AG04449 (cell line): Measurements from ENCODE around the gene C19orf18.
"Not testable (repeated sequence)": the region's sequence is repeated elsewhere in the genome, so short reads cannot be mapped to it uniquely, and the experiment has no call there.

ENCODE experiments used
- CTCF ChIA-PET: fragments of 350-600 bp; formaldehyde crosslinking; extraction: SDS; loops from one replicate; lab custom pipeline; 2021; ENCODE audit warnings: antibody characterized with exemption; lab: Yijun Ruan, JAX
- POLR2A ChIA-PET: fragments of 400-600, 350-600 bp; formaldehyde crosslinking; extraction: SDS; loops from one replicate; lab custom pipeline; 2020; ENCODE audit warnings: antibody characterized with exemption, inconsistent platforms; lab: Yijun Ruan, JAX
- DNase-seq: peaks from one replicate; pipeline ENCODE4 v3.0.0-alpha.2; 2010; ENCODE audit warnings: low read depth, low spot score
- H3K4me3 ChIP-seq: 2 replicates; pipeline ENCODE4 v1.5.1; 2011; ENCODE audit warnings: low read depth, mild to moderate bottlenecking, control low read depth, low read length
- CTCF ChIP-seq: IDR thresholded peaks from one replicate; pipeline ENCODE4 v1.5.1; 2011; ENCODE audit warnings: mild to moderate bottlenecking, moderate library complexity, low read length, control low read depth, inconsistent platforms; ENCODE audit not compliant: insufficient read depth; ENCODE audit errors: missing control alignments

Gene C19orf18

GRCh38 chr19:58009666-58010301 lies 35.5 kb upstream of the C19orf18 start:
- POLR2A ChIA-PET: no interaction called here
- CTCF ChIA-PET: no interaction called here
- DNase-seq: no peak
- peak overlapping the region; percentile 54 for H3K4me3 ChIP-seq
- no peak for TF ChIP-seq CTCF

DNA sequence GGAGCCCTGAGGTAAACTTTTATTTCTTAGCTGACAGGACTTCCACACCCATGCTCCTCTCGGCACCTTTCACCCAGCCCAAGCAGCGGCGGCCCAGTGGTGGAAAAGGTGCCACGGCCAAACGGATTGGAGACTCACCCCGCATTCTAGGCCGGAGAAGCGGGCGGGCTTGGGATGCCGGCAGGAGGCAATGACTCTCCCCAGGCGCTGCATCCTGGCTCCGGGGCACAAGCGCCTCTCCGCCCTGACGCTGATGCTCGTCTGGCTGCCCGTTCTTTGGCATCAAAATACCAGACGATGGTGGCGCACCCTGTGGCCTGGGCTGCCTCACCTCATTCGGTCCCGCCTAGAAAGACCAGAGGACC lies 34.9 kb upstream of the C19orf18 start:
- POLR2A ChIA-PET: no interaction called here
- CTCF ChIA-PET: no interaction called here
- TF ChIP-seq CTCF: no peak
- no peak for DNase-seq
- peak overlapping the region; percentile 54 for H3K4me3 ChIP-seq

- DNase-seq, CTCF ChIA-PET: not testable (repeated sequence)
These were observed 34.5 kb upstream of the C19orf18 start for GRCh38 chr19:58008877-58009276.

DNA sequence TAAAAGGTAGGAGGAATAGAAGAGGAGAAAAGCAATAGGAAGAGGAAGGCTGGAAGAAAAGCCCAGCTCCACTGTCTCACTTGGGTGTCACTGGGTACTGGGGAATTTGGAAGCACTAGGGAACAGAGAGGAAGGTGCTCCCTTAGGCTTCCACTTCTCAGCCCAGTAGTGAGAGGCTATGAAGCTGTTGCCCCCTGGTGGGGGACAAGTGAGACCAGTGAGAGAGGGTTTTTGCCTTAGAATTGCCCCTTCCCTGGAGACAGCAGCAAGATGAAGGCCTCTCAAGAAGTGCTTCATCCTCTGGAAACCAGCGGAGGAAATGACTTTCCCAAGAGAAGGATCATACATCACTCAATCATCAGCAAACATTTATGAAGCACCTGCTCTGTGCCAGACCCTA lies 33.0 kb upstream of the C19orf18 start:
- CTCF ChIA-PET: no interaction called here
- POLR2A ChIA-PET: no interaction called here
- no peak overlapping the region for H3K4me3 ChIP-seq
- TF ChIP-seq CTCF: no peak
- DNase-seq: no peak

More at GRCh38 chr19:58008877-58009276, 34.5 kb upstream of the C19orf18 start:
- H3K4me3 ChIP-seq, POLR2A ChIA-PET: not testable (repeated sequence)

DNA sequence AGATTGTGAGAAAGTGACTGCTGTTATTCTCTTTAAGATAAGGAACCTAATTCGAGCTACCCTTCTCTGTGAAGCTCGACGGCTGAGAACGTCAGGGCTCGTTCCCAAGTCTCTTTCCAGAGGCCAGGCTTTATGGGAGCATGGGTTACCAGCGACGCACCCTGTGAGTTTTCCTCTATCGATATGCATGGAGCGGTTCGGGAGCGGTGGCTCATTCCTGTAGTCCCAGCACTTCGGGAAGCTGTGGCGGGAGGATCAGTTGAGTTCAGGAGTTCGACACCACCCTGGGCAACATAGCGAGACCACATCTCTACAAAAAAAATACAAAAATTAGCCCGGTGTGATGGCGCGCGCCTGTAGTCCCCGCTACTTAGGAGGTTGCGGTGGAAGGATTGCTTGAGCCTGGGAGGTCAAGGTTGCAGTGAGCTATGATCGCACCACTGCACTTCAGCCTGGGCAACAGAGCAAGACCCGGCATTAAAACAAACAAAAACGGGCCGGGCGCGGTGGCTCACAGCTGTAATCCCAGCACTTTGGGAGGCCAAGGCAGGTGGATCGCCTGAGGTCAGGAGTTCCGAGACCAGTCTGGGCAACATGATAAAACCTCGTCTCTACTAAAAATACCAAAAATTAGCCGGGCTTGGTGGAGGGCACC lies 29.0 kb upstream of the C19orf18 start:
- ChIA-PET CTCF (interaction anchor here (1.2 to 2.1 kb wide), 2 partner anchors 10 to 12 kb away, joined by 3 to 9 read pairs; no protein-coding TSS in a partner anchor), POLR2A (interaction anchor here (0.6 to 0.7 kb wide), 3 partner anchors 32 to 68 kb away, joined by 3 read pairs; partner anchors contain the start of gene ZNF418)
- H3K4me3 ChIP-seq: peak overlapping the region; percentile 92
- no peak for TF ChIP-seq CTCF
- DNase-seq: no peak

DNA sequence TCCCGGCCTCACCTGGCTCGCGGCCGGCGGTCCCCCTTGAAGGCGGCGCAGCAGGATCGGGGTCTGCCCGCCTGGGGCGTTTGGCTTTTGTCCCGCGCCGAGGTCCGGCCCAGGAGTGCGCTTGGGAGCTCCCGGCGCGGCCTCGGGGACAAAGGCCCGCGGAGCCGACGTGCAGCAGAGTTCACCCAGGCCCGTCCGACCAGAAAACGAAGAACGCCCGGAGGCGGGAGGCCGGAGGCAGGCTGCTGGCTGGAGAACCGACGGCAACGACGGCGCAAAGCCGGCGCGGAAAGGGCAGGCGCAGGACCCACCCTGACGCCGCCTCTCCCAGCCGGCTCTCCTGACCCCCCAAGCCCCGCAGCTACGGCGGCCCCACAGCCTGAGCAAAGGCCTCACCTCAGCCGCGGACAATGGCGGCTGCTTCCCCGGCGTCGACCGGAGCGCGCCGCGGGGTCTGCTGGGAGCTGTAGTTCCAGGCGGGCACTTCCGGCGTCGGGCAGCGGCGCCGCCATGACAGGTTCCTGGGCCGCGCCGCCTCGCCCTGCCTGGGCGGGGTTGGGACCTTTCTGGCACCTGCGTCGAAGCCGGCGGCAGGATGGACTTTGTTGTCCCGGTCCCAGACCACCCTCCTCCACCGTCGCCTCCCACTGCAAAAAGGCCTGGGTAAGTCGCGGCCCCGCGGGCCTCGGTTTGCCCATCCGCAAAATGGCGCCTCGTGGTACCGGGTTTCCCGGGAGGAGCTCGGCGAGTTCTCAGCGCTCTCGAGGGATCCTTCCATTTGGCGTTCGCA lies 28.2 kb upstream of the C19orf18 start, which contains the start of gene ZNF606:
Gene ZNF606, minus strand, starts transcription at position 437 of the 790 bp plus-strand sequence. CDS start 1,501 bp downstream, outside the sequence.
- ChIA-PET CTCF (interaction anchor here (1.2 to 2.1 kb wide), 3 partner anchors 9 to 16 kb away, joined by 3 to 9 read pairs (median 5); no protein-coding TSS in a partner anchor), POLR2A (interaction anchor here (0.6 to 0.7 kb wide), 3 partner anchors 31 to 67 kb away, joined by 3 read pairs; partner anchors contain the start of gene ZNF418)
- peak; percentile 34 for DNase-seq
- peak within 1 kb of the TSS; percentile 92 for H3K4me3 ChIP-seq
- no peak for TF ChIP-seq CTCF
